Kidney glomerular epithelial cell (primary cell): ENCODE measurements around the gene ABI3BP.
"Not testable (repeated sequence)": the region's sequence is repeated elsewhere in the genome, so short reads cannot be mapped to it uniquely, and the experiment has no call there.

Experiments used
- DNase-seq: peaks from one replicate; lab custom pipeline; 2025; lab: John Stamatoyannopoulos, UW

The ABI3BP gene, protein sequence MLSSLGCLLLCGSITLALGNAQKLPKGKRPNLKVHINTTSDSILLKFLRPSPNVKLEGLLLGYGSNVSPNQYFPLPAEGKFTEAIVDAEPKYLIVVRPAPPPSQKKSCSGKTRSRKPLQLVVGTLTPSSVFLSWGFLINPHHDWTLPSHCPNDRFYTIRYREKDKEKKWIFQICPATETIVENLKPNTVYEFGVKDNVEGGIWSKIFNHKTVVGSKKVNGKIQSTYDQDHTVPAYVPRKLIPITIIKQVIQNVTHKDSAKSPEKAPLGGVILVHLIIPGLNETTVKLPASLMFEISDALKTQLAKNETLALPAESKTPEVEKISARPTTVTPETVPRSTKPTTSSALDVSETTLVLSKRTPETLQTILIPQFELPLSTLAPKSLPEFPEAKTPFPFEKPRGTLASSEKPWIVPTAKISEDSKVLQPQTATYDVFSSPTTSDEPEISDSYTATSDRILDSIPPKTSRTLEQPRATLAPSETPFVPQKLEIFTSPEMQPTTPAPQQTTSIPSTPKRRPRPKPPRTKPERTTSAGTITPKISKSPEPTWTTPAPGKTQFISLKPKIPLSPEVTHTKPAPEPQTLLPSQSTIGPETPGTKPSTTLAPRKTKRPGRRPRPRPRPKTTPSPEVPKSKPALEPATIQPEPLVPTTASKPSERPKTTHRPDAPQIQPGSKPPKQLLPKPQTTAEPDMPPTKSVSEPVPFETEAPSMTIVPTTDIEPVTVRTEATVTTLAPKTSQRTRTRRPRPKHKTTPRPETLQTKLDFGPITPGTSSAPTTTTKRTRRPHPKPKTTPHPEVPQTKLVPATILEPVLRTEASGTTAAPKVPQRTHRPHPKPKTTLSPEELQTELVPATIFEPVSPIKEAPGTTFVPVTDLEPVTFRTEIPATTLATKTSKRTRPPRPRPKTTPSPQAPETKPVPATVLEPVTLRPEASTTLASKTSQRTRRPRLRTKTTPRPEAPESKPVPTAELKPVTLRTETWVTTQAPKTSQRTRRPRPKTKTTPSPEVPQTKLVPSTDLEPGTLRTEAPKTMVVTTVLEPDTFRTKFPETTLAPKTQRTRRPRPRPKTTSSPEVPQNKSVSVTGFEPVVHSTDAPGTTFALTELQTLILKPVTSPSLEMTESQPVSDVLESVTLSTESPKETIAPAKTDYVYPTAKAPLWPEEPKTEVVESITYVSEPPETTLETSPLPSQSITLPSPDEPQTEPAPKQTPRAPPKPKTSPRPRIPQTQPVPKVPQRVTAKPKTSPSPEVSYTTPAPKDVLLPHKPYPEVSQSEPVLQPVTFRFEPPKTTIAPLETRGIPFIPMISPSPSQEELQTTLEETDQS (N-terminal part only)

DNA sequence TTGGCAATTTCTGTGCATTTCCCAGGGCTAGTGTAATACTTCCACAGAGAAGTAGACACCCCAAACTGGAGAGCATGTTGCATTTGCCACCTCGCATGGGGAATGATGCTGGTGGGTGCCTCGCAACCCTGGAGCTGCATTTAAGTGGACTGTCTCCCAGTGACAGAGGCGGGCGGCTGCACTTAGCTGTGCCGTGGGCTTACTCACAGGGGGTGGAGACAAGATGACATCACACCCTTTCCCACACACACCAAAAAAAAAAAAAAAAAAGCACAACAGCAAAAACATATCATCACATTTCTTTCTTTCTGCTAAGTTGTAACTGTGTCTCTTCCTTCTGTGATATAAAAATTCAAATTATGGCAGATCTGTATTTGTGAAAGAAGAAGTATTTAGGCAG lies at the start of gene ABI3BP:
Gene ABI3BP, minus strand, starts transcription at position 113 of the 400 bp plus-strand sequence. Its CDS starts 37 bp downstream, at position 76.
- DNase-seq: peak; percentile 45

DNA sequence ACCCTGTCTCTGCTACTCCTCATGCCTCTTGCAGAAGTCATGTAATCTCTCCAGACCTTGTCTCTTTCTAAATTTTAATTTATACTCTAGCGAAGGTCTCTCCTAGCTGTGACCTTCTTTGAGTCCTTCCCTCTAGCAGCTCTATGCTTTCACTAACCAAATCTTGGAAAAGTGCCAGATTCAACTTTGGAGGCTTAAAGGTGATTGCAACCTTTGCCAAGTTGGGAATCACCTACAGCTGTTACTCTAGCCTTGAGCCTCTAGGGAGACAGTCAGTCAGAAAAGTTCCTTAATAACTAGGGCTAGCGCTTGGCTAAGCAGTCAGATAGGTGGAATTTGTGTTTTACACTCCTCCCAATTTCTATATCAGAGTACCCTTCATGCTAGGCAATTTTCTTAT lies 46.1 kb upstream of the ABI3BP start:
- no peak for DNase-seq

DNA sequence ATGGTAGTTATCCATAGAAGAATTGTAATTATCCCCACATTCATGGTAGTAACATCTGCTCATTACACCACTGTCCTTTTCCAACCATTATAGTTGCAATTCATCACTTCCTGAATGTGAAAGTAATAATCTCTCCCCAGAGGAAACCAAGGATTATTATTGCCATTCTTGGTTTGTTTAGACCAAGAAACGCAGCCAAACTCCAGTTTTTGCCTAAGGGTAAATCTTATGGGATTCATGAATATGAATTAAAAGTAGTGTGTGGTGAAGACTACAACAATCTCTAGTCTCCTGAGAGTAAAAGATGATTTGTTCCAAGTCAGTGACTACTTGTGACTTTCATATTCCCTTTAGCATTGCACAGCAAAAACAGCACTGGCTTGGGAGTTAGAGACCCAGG lies 45.7 kb upstream of the ABI3BP start:
- DNase-seq: no peak

DNA sequence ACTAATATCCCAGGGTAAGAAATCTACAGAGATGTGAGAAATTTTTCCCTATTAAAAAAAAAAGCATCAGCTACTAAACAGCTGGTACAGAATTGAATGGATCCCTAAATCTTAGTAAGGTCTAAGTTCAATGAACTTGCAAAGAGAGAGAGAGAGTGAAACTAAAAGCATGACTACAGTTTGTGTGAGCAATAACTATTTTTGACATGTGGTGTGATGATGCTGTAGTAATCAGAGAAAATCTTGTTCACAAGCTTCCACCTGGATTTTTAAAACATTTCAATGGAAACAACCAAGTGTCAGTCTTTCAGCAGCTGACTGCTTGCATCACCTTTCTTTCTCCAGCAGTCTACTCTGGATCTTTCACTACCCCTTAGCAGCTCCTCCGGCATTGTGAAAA lies 45.2 kb upstream of the ABI3BP start:
- no peak for DNase-seq

DNA sequence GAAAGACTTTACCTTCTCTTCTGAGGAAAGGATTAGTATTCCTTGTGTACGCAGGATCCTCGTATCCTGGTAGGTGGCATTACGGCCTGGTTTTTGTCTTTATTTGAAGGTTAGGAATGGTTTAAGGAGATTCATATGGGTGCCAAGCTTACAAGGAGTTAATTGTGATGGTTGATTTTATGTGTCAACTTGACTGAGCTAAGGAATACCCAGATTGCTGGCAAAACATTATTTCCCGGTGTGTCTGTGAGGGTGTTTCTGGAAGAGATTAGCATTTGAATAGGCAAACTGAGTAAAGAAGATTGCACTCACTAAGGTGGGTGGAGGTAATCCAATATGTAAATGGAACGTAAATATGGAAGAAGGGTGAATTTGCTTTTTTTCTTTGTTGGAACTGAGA lies 44.4 kb upstream of the ABI3BP start:
- no peak for DNase-seq

DNA sequence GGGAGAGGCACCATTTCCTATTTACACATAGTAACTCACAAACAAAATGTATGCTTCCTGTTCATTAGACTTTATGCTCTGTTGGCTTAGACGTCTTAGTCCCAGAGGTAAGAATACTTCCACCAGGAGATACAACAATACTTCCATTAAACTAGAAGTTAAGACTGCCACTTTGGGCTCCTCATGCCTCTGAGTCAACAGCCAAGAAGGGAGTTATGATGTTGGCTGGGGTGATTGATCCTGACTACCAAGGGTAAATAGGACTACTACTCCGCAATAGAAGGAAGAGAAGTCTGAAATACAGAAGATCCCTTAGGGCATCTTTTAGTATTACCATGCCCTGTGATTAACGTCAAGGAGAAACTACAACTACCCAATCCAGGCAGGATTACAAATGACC lies 43.5 kb upstream of the ABI3BP start:
- DNase-seq: peak; percentile 87

DNA sequence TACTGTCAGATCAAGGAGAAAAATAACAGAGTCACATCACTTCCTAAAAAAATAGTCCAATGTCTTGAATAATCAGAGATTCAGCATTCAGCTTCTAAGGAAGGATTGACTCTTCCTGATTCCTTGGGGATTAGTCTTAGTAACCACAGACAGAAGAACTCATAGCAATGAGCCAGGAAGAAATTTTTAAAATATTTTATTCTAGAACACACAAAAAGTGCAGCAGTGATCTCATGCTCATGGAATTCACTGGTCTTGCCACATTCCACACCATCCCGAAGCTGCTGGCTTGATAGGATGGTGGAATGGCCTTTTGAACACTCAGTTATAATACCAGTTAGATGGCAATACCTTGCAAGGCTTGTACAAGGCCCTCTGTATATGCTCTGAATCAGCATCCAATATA lies 43.0 kb upstream of the ABI3BP start:
- peak; percentile 99 for DNase-seq

DNA sequence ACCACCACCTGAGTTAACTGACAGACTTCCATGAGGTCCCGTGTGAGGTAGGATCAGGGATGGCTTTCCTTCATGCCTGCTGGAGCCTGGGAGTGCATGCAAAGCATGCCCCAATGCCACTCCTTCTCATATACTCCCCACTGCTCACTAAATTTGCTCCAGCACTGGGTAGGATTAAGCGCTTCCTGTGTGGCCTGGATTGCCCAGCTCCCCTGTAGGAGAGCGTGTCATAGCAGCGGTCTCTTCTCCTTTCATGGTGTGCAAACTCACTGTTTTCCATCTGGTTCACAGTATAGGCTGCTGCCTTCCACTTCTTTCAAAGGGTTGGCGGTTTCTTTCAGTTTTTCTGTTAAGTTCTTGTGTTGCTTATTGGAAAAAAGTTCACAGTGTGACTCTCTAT lies 34.1 kb upstream of the ABI3BP start:
- DNase-seq: no peak

DNA sequence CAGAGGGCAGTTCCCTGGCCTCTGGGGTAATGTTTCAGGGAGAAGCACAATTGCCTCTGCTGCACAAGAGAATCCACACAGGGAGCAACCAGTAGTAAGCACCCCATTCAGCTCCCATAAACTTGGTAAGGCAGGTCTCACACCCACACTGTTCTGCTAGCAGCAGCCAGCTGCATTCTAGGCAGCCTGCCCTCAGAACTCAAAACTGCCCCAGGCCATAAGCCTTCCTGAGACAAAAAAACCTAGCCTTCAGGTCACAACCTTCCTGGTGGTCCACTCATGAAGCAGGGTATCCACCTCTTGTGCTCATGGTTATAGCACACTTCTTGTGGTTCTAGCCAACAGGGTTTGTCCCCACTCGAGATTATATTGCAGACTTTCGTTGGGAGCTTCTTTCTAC lies 33.7 kb upstream of the ABI3BP start:
- no peak for DNase-seq

DNA sequence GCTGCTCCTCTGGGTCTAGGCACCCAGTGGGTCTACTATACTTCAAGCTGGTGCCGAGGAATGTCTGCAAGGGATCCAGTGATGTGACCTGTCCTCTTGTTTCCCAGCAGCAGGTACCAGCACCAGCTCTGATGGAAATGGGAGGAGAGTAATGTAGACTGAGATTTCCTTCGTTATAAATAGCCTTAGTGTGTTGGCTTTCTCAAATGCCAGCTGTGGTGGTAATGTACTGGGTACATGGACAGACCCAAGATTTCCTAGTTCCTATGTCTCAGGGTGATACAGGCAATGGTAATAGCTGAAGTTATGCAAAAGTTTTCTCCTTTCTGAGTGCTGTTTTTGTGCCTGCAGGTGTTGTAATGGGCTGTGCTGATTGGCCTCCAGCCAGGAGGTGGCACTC lies 33.0 kb upstream of the ABI3BP start:
- no peak for DNase-seq

DNA sequence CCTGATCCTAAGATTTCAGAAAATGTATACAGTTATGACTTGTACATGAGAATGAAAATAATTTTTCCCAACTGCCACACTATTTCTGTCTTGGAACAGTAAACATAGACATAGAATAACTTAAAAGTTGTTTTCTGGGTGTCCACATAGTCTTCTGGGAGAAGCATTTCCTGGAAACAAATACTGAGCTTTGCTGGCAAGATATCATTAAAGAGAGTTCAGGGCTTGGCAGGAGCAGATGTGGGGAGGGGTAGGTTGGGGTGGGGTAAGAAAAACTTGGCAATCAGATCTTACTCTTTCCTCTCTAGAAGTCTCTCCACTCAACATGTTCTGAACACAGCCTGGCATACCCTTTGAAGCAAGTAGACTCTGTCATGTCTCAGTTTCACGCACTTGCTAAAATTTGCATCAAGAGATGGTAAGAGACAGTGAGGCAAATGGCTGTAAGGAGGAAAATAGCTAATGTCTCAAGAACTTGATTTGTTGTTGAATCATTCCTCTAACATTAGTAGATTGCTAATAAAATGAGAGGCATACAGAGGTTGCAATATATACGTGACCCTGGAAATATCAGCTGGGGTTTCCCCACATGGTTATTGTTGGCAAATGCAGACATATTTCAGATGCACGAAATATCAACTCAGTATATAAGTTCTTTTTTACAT lies 27.3 kb upstream of the ABI3BP start:
- DNase-seq: no peak

DNA sequence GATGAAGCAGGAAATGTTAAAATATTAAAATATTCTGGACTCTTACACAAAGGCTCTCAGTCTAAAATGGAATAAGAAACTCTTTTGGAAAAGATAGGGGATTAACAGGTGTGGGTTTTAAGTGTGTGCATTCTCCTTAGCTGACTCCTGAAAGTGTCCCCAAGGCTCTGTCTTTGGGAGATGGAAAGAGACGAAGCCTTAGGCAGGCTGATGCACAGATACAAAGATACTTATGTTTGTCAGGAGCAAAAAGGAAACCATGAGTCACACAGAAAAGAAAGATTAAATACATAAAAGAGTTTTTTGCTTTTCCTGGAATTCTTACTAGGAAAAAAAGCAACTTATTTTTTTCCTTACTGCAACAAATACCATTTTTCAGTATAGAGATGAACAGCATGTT lies 23.8 kb upstream of the ABI3BP start:
- no peak for DNase-seq

DNA sequence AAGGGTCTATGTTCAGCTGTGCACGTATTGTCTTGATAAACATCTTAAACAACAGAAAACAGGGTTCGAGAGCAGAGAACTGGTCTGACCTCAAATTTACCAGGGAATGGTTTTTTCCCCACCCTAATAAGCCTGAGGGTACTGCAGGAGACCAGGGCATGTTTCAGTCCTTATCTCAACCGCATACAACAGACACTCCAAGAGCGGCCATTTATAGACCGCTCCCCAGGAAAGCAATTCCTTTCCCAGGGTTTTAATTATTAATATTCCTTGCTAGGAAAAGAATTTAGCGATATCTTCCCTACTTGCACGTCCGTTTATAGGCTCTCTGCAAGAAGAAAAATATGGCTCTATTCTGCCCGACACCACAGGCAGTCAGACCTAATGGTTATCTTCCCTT lies 19.1 kb upstream of the ABI3BP start:
- not testable (repeated sequence) for DNase-seq

DNA sequence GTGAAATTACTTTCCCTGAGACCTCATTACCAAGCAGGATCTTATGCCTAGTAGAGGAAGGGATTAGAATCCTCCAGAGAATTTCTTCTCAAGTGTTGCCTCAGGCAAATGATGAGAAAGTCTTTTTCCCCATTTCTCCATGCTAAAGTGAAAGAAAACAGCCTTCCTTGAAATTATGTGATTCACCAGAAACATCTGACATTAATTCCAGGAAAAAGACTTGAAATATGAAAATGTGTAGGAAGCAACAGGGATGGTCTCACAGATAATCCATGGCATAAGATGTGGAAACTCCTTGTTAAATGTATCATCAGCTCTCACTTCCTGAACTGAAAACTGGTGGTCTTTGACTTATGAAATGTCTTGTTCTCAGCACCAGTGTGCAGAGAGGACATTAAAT lies 17.9 kb upstream of the ABI3BP start:
- no peak for DNase-seq

DNA sequence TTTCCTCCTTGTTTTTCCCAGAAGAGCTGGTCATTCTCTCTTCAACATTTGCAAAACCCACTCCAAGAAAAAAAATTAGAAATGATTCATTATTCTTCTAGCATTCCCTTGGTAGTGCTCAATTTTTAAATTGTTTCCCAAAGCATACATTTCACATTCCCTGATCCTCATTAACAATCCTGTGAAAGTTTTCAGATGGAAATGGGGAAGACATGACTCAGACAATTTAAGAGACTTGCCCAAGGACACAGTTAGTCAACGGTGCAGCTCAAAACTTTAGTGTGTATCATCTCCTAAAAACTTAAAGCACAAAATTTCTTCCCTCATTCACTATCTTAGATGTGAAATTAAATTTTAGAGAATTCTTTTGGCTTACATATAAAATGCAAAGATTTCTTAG lies 17.1 kb upstream of the ABI3BP start:
- no peak for DNase-seq

DNA sequence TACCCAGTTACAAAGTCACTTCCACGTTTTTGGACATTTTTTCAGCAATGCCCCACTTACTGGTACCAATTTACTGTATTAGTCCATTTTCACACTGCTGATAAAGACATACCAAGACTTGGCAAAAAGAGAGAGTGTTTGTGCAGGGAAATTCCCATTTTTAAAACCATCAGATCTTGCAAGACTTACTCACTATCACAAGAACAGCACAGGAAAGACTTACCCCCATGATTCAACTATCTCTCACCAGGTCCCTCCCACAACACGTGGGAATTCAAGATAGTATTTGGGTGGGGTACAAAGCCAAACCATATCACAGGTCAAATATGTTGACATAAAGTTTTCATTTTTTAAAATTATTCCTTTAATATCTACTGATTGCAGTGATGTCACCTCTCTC lies 16.2 kb upstream of the ABI3BP start:
- DNase-seq: no peak

DNA sequence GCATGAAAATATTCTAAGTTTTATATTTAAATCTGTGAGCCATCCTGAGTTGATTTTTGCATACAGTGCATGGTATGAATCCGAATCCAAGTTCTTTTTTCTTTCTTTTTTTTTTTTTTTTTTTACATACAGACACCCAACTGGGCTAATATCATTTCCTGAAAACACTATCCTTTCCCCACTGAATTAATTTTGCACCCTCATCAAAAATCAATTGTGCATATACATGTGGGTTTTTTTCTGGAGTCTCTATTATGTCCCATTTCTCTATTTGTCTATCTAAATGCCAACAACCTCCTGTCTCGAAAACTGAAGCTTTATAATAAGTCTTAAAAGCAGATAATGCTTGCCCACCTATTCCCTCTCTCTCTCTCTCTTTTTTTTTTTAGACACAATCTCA lies 5.9 kb upstream of the ABI3BP start:
- DNase-seq: no peak

DNA sequence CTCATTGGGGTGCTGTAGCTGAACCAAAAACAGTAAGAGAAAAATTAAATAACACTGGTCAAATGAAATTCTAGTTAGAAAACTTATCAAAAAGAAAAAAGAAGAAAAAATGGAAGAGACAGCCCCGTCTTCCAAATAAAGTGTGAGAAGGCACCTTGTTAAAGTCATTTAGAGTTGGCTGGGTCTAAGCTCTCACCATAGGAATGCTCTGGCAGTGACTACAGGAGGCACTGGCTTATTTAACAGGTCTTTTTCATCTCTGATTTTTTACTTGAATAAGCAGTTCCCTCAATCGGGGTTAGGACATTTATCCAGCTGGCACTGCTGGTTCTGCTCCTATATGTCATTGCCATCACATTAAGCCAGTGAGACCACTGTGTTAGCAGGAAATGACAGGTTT lies 1.6 kb upstream of the ABI3BP start:
- no peak for DNase-seq

DNA sequence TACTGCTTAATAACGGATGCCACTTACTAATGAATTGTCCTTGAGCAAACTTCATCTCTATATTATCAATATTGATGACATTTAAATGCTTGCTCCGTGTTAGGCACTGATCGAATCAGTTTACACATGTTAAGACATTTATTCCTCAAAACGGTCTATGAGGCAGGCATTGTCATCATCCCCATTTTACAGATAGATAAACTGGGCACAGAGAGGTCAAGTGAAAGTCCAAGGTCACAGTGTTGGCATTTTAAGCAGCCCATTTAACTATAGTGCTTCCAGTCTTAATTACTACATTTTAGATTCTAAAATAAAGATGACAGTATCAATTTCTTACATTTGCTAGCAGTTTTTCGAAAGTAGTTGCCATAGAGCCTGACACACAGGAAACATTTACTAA lies 966 bp upstream of the ABI3BP start:
- DNase-seq: no peak

DNA sequence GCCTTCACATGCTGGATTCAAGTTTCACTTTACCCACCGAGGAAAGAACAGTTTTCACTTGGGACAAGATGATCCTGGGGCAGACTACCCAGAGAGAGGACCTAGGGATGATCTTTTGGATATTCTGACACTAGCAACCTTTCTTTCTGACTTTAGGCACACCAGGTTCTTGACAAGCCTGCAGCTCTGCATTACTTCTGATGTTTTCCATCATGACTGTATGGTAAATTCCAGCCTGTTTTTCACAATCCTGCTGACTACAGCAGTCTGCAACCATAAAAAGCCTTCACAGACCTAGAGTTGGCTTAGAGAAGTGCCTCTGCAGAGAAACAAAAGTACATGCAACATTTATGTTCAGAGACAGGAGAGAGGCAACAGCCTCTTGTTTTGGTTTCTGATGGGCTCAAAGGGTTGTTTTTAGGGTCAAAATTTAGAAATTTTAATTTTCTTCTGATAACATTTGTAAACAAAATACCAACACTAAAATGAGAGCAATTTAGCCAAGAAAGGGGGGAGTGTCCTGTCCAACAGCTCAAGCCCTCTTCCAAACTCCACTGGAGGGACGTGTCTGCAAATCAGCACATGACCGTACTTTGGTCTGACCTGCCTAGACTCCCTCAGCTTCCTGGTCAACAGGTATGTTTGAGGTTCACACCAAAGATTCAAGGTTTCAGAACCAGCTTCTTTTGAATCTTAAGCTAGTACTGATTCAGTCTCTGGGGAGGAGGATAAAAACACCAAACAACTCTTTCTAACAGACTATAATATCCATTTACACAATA lies 799 bp downstream of the ABI3BP start:
- peak; percentile 11 for DNase-seq

DNA sequence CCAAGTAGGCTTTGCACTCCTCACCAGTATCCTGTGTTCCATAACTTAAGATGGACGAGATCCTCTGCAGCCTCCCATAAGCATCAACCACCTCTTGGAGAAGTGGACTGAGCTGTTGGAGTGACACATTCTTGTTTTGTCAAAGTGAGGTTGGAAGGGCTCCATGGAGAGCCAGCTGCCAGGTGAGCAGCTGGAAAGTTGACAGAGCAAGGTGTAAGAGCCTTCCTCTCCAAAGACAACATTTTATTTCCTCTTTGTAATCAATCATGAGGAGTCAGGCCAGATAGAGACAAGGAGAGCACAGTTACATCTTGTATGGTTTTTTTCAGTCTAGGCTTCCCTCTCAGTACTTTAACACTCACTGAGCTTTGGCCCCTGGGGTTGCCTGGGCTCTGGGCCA lies 5.1 kb downstream of the ABI3BP start:
- no peak for DNase-seq
